Karpas-422 (cell line): ENCODE results near the gene RNF167. TPM values are rescaled to one million over a fixed set of nuclear protein-coding genes. Genes with fewer than 3 reads are reported as not detected.

Experiments used
- DNase-seq: peaks from one replicate; pipeline ENCODE4 v3.0.0-alpha.2; 2015
- H2AFZ ChIP-seq: fragments of 200-600 bp; sonication (generic); 2 replicates; pipeline ENCODE4 v1.6.1; 2014; ENCODE audit warnings: antibody characterized with exemption, low read length, mixed read lengths
- H3K27ac ChIP-seq: fragments of 200-600 bp; sonication (generic); 2 replicates; pipeline ENCODE4 v1.5.1; 2014; ENCODE audit warnings: mild to moderate bottlenecking, low read length, moderate library complexity
- H3K27me3 ChIP-seq: fragments of 200-600 bp; sonication (generic); 2 replicates; pipeline ENCODE4 v1.6.1; 2014; ENCODE audit warnings: low read length, mixed read lengths
- H3K36me3 ChIP-seq: fragments of 200-600 bp; sonication (generic); 2 replicates; pipeline ENCODE4 v1.6.1; 2014; ENCODE audit warnings: low read length, mixed read lengths; ENCODE audit not compliant: insufficient read depth
- H3K4me1 ChIP-seq: fragments of 200-600 bp; sonication (generic); 2 replicates; pipeline ENCODE4 v1.6.1; 2014; ENCODE audit warnings: mild to moderate bottlenecking, low read length, mixed read lengths
- H3K4me2 ChIP-seq: fragments of 200-600 bp; sonication (generic); 2 replicates; pipeline ENCODE4 v1.6.1; 2014; ENCODE audit warnings: low read length, low read depth, mild to moderate bottlenecking; ENCODE audit not compliant: poor library complexity, severe bottlenecking
- H3K4me3 ChIP-seq: fragments of 200-600 bp; sonication (generic); 2 replicates; pipeline ENCODE4 v1.5.1; 2014; ENCODE audit warnings: mild to moderate bottlenecking, antibody characterized with exemption, low read length, mixed read lengths
- H3K79me2 ChIP-seq: fragments of 200-600 bp; sonication (generic); 2 replicates; pipeline ENCODE4 v1.6.1; 2014; ENCODE audit warnings: mild to moderate bottlenecking, low read length, mixed read lengths
- H3K9ac ChIP-seq: fragments of 200-600 bp; sonication (generic); 2 replicates; pipeline ENCODE4 v1.6.0; 2014; ENCODE audit warnings: low read length
- H3K9me2 ChIP-seq: fragments of 200-600 bp; sonication (generic), shearing (Covaris generic); replicated peaks from 2 replicates; pipeline ENCODE4 v1.6.0; 2014; ENCODE audit warnings: mild to moderate bottlenecking, low read length, moderate library complexity; ENCODE audit not compliant: insufficient read depth
- H3K9me3 ChIP-seq: fragments of 300-700, 200-600 bp; sonication (generic); 2 replicates; pipeline ENCODE4 v1.6.1; 2014; ENCODE audit warnings: low read length, mixed read lengths
- H4K20me1 ChIP-seq: fragments of 200-600 bp; sonication (generic); 2 replicates; pipeline ENCODE4 v1.6.1; 2014; ENCODE audit warnings: mild to moderate bottlenecking, antibody characterized with exemption, low read length, low read depth; ENCODE audit not compliant: insufficient read depth
- total RNA-seq: library from RNA; depleted of rRNA; stranded (reverse); fragments of >200 nt; shearing (Covaris generic); gene quantifications from 2 replicates; pipeline ENCODE4 v1.2.3, GENCODE V29; 2014; ENCODE audit warnings: low replicate concordance

The RNF167 gene
- total RNA-seq, 1 experiment from 2014 or later = 50.5 TPM

- peak overlapping the region; percentile 100 for H3K9ac ChIP-seq
Measured at GRCh38 chr17:4945176-4945943, 5.3 kb downstream of the RNF167 start.

GRCh38 chr17:4945944-4946280, 5.8 kb downstream of the RNF167 start:
- Histone ChIP-seq H3K4me2 (peak overlapping the region; percentile 98), H2AFZ (no peak overlapping the region), H3K27me3 (no peaks in the 10 kb centered on the region), H3K9ac (peak overlapping the region; percentile 100), H3K4me1 (peaks cover 74% of the 10 kb centered on the region), H3K9me2 (no peaks in the 10 kb centered on the region), H3K9me3 (no peaks in the 10 kb centered on the region), H3K4me3 (peak overlapping the region; percentile 99), H3K36me3 (peaks cover 35% of the 10 kb centered on the region), H4K20me1 (peaks cover 35% of the 10 kb centered on the region), H3K27ac (peak overlapping the region; percentile 98), H3K79me2 (peaks cover 56% of the 10 kb centered on the region)
- DNase-seq = no peak

More at GRCh38 chr17:4945176-4945943, 5.3 kb downstream of the RNF167 start:
- Histone ChIP-seq H3K9me3 (no peaks in the 10 kb centered on the region), H3K4me1 (peaks cover 69% of the 10 kb centered on the region), H3K36me3 (peaks cover 35% of the 10 kb centered on the region), H3K79me2 (peaks cover 56% of the 10 kb centered on the region), H3K4me3 (peak overlapping the region; percentile 37; the same call in 1 of the 2 replicates), H3K27ac (peak overlapping the region; percentile 98), H3K27me3 (no peaks in the 10 kb centered on the region), H2AFZ (no peak overlapping the region), H4K20me1 (peaks cover 35% of the 10 kb centered on the region), H3K9me2 (no peaks in the 10 kb centered on the region), H3K4me2 (peak overlapping the region; percentile 98)
- peak; percentile 83 for DNase-seq

- no peak overlapping the region for H2AFZ ChIP-seq
- H3K4me1 ChIP-seq = peaks cover 78% of the 10 kb centered on the region
- no peaks in the 10 kb centered on the region for H3K9me3 ChIP-seq
- H3K79me2 ChIP-seq = peaks cover 55% of the 10 kb centered on the region
- peaks cover 35% of the 10 kb centered on the region for H3K36me3 ChIP-seq
- peak overlapping the region; percentile 98 for H3K4me2 ChIP-seq
- peak overlapping the region; percentile 99 for H3K4me3 ChIP-seq
- no peaks in the 10 kb centered on the region for H3K27me3 ChIP-seq
- peak overlapping the region; percentile 98 for H3K27ac ChIP-seq
- no peaks in the 10 kb centered on the region for H3K9me2 ChIP-seq
- H4K20me1 ChIP-seq = peaks cover 35% of the 10 kb centered on the region
- DNase-seq = no peak
- H3K9ac ChIP-seq = peak overlapping the region; percentile 100
Measured at GRCh38 chr17:4946312-4946976, 6.4 kb downstream of the RNF167 start.

- H3K27ac ChIP-seq = peak overlapping the region; percentile 98
- H3K9ac ChIP-seq = peak overlapping the region; percentile 100
- H3K9me3 ChIP-seq = no peaks in the 10 kb centered on the region
- no peaks in the 10 kb centered on the region for H3K27me3 ChIP-seq
- no peaks in the 10 kb centered on the region for H3K9me2 ChIP-seq
- H3K4me3 ChIP-seq = peak overlapping the region; percentile 99
- H3K4me1 ChIP-seq = peaks cover 77% of the 10 kb centered on the region
- peaks cover 49% of the 10 kb centered on the region for H3K79me2 ChIP-seq
- H3K36me3 ChIP-seq = peaks cover 35% of the 10 kb centered on the region
- peak overlapping the region; percentile 98 for H3K4me2 ChIP-seq
- H4K20me1 ChIP-seq = peaks cover 35% of the 10 kb centered on the region
- no peak for DNase-seq
- no peak overlapping the region for H2AFZ ChIP-seq
Measured at GRCh38 chr17:4947010-4947410, 6.9 kb downstream of the RNF167 start.

GRCh38 chr17:4947411-4948165, 7.5 kb downstream of the RNF167 start:
- Histone ChIP-seq H3K27ac (peak overlapping the region; percentile 98), H3K9me3 (no peaks in the 10 kb centered on the region), H3K9ac (peak overlapping the region; percentile 100), H3K79me2 (peaks cover 43% of the 10 kb centered on the region), H3K4me2 (peak overlapping the region; percentile 98), H3K4me1 (peaks cover 71% of the 10 kb centered on the region), H3K36me3 (peaks cover 31% of the 10 kb centered on the region), H3K9me2 (no peaks in the 10 kb centered on the region), H4K20me1 (peaks cover 35% of the 10 kb centered on the region), H2AFZ (no peak overlapping the region), H3K27me3 (no peaks in the 10 kb centered on the region), H3K4me3 (peak overlapping the region; percentile 99)
- DNase-seq = peak; percentile 84

GRCh38 chr17:4948166-4948930, 8.3 kb downstream of the RNF167 start, which contains the start of gene PFN1:
Gene PFN1 (minus strand): TSS chr17:4948530. CDS start chr17:4948394, 136 bp downstream.
- no peak within 1 kb of the TSS for H2AFZ ChIP-seq
- no peaks in the 10 kb centered on the region for H3K9me3 ChIP-seq
- H3K27me3 ChIP-seq = no peaks in the 10 kb centered on the region
- peaks cover 24% of the 10 kb centered on the region for H3K36me3 ChIP-seq
- H4K20me1 ChIP-seq = peaks cover 35% of the 10 kb centered on the region
- H3K4me3 ChIP-seq = peak within 1 kb of the TSS; percentile 99
- peak; percentile 98 for DNase-seq
- peaks cover 63% of the 10 kb centered on the region for H3K4me1 ChIP-seq
- H3K27ac ChIP-seq = peak within 1 kb of the TSS; percentile 98
- no peaks in the 10 kb centered on the region for H3K9me2 ChIP-seq
- H3K9ac ChIP-seq = peak within 1 kb of the TSS; percentile 100
- peak within 1 kb of the TSS; percentile 98 for H3K4me2 ChIP-seq
- peaks cover 38% of the 10 kb centered on the region for H3K79me2 ChIP-seq

- Histone ChIP-seq H3K9ac (peak overlapping the region; percentile 94), H3K27me3 (no peaks in the 10 kb centered on the region), H3K9me2 (no peaks in the 10 kb centered on the region), H3K9me3 (no peaks in the 10 kb centered on the region), H4K20me1 (peaks cover 35% of the 10 kb centered on the region), H3K27ac (peak overlapping the region; percentile 98), H2AFZ (no peak overlapping the region), H3K4me3 (peak overlapping the region; percentile 99), H3K36me3 (peaks cover 21% of the 10 kb centered on the region), H3K4me2 (peak overlapping the region; percentile 98), H3K79me2 (peaks cover 38% of the 10 kb centered on the region), H3K4me1 (peaks cover 58% of the 10 kb centered on the region)
- DNase-seq = peak; percentile 96
Measured at GRCh38 chr17:4948931-4949320, 8.9 kb downstream of the RNF167 start.
